GM18498 (cell line): Measurements from ENCODE around the gene RRN3.
A peak's percentile ranks its signal among the peaks of the same experiment; 100 is the strongest.
"Not testable (repeated sequence)": the region's sequence is repeated elsewhere in the genome, so short reads cannot be mapped to it uniquely, and the experiment has no call there.

Source experiments
- ATAC-seq: cut with Tn5 transposase; IDR thresholded peaks from one replicate; pipeline ENCODE4 v1.9.1; 2021; ENCODE audit warnings: mild to moderate bottlenecking, moderate library complexity; ENCODE audit not compliant: unreplicated experiment

Gene RRN3

DNA sequence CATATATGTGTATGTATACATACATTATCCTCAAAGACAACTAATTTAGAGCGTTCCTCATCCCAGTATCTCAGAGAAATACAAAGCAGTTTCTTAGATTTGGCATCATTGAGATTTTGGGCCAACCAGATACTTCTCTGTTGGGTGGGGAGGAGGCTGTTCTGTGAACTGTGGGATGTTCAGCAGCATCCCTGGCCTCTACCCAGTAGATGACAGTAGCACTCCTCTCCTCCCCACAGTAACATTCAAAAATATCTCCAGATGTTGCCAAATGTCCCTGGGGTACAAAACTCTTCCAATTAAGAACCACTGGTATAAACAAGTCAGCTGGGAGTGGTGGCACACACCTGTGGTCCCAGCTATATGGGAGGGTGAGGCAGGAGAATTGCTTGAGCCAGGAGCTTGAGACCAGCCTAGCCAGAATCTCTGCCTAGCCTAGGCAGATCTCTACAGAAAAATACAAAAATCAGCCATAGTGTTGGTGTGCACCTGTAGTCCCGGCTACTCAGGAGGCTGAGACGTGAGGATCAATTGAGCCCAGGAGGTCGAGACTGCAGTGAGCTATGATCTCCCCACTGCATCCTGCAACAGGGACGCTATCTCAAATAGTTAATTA is 6.4 kb upstream of the RRN3 start:
- ATAC-seq, result not testable (repeated sequence)

DNA sequence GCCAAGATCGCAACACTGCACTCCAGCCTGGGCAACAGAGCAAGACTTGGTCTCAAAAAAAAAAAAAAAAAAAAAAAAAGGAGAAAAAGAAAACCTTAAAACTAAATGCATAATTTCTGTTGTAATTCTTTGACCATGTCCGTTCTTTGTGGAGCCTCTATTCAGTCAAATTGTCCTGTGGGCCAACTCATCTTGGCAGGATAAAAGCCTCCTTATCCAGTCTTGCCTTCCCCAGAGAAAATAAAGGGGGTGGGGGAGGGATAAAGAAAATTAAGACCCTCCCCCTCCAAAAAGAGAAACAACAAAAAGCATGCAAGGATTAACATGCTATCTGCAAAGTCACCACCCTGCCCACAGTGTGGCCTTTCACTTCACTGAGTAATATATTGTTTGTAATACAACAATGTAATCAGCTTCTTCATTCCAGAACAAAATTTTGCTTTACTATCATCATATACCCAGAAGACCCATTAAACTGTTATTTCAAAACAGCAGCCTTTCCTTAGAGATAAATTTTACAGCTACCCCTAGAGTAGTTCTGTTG is 5.4 kb upstream of the RRN3 start:
- not testable (repeated sequence) for ATAC-seq

DNA sequence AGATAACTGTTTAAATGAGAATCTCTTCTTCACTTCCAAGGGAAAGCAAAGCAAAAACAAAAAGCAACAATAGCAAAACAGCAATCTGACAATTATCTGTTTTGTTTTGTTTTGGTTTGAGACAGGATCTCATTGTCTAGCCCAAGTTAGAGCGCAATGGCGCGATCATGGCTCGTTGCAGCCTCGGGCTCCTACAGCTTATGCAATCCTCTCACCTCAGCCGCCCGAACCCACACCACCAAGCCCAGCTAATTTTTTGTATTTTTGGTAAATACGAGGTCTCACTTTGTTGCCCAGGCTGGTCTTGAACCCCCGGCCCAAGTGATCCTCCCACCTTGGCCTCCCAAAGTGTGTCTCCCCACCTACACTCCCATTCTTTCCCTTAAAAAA is 2.5 kb upstream of the RRN3 start:
- ATAC-seq, result not testable (repeated sequence)

DNA sequence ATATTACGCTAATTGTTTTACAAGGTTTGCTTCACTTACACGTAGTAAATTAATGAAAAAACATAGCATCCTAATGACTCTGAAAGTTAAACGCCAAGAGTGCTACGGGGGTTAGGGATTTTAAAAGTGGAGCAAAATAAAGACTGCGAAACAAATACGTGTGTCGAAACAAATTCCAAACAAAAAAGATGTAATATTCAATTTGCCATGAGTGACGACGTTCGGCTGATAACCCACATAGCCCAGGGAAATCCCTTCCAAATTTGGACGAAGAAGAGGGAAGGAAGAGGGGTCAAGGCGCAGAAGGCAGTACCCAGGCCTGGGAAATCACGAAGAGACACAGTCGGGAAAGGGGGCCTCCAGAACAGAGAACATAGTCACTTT is 509 bp downstream of the RRN3 start:
- ATAC-seq, result not testable (repeated sequence)

DNA sequence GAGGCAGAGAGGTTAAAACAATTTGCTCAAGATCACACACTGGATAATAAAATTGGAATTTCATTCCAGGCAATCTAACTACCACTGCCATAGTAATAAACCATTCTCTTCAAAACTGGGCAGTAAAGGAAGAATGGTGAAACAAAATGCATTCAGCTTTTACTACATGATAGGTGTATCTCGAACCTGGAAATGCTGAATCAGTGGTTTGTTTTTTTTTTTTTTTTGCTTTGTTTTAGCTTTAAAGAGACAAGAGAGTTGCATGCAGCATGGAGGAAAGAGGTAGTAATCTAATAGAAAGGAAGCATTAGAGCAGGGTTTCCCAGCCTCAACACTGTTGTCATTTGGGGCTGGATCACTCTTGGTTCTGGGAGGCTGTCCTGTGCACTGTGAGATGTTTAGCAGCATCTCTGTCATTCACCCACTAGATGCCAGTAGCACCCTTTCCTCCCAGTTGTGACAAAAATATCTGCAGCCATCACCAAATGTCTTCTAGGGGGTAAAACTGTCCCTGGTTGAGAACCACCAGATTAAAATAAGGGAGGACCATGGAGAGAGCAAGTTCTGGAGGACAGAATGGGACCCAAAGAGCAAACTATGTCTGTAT is 3.3 kb downstream of the RRN3 start:
- ATAC-seq, result not testable (repeated sequence)

DNA sequence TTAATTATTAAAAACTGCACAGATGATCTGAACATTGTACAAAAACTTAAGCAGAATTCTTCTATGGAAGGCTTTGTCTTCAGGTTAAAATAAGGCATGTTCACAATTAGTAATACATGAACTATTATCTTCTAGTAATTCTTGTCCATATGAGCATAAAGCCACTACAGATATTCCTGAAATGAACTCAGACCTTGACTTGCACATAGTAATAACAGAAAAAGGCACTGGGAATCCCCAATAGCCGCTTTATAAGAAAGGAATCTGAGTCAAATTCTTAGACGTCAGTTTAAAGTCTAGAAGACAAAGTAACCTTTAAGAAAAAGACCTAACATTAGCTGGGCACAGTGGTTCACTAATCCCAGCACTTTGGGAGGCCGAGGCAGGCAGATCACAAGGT is 11.3 kb downstream of the RRN3 start:
- not testable (repeated sequence) for ATAC-seq

DNA sequence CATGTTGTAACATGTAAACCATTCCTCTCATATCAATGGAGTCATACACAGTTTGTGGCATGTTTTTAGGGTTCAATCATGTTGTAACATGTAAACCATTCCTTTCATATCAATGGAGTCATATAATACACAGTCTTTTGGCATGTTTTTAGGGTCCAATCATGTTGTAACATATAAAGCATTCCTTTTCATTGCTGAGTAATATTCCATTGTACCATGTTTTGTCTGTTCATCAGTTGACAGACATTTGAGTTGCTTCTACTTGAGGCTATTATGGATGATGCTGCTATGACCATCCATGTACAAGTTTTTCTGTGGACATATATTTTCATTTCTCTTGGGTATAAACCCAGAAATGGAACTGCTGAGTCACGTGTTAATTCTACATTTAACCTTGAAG is 13.2 kb downstream of the RRN3 start:
- ATAC-seq, result not testable (repeated sequence)

DNA sequence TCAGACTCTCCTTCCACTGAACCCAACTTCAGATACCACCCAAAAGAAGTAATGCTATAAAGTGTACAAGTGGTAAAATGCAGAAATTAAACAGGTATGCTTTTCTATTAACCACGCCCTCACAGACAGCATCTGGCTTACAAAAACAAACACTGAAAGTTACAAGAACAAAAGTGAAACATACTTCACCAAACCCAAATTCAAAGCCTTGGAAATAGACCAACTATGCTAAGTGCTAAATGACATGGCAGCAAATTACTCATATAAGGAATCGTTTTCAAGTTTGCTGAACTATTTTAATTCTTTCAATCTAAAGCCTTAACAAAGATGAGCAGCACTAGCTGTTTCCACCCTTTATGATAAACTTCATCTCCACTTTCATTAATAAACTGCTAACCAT is 17.9 kb downstream of the RRN3 start:
- not testable (repeated sequence) for ATAC-seq

DNA sequence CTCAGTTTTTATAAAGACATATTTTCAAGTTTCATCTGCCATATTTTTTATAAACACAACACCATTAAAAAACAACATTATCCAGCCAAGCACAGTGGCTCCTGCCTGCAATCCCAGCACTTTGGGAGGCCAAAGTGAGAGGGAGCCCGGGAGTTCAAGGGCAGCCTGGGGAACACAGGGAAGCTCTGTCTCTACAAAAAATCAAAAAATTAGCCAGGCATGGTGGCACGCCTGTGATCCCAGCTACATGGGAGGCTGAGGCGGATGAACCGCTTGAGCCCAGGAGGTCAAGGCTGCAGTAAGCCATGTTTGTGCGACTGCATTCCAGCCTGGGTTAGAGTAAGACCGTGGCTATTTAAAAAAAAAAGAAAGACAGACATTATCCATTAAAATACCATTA is 21.0 kb downstream of the RRN3 start:
- ATAC-seq, result no peak

DNA sequence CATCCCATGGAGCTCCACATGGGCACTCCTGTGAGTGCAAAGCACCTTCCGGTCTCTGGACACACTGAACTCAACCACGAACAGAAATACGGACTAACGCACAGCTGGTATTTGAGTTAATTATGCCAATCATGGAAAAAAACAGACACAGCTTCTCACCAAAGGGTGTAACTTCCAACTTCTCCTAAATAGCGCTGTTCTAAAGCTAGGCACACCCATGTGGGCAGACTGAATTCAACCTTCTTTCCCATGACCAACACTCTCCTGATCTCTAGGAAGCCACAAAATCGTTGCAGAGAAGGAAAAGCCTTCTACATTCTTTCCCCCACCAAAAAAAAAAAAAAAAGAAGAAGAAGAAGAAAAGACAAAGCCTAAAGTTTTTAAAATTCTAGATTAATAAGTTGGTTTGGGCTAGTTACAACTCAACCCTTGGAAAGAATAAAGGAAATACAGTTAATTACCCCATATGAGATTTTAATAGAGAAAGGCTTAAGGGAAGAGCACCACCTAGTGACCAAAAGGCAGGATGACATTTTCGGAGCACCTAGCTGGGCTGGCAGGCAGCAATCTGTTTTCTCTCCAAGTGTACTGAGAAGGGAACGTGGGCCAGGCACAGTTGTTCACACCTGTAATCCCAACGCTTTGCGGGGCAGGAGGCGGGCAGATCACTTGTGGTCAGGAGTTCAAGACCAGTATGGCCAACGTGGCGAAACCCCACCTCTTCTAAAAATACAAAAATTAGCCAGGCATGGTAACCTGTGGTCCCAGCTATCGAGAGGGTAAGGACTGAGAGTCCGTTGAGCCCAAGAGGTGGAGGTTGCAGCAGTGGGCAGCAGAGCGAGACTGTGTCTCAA is 21.9 kb downstream of the RRN3 start:
- not testable (repeated sequence) for ATAC-seq

DNA sequence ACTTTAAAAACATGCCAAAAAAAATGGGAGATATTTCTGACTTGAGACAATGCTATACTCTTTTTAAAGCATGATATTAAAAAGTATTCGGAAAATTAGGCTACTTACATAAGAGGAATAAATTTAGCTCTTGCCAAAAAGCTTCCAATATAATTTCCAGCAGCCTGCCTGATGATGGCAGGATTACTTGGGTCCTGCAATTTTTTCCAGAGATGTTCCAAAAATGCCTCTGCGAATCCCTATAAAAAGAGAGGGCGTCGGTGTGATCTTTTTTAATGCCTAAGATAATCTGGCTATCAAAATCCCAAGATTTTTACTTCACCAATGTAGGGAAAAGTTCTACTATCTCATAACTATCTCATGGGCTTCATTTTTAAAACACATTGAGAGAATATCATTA is 23.1 kb downstream of the RRN3 start:
- ATAC-seq, result not testable (repeated sequence)

DNA sequence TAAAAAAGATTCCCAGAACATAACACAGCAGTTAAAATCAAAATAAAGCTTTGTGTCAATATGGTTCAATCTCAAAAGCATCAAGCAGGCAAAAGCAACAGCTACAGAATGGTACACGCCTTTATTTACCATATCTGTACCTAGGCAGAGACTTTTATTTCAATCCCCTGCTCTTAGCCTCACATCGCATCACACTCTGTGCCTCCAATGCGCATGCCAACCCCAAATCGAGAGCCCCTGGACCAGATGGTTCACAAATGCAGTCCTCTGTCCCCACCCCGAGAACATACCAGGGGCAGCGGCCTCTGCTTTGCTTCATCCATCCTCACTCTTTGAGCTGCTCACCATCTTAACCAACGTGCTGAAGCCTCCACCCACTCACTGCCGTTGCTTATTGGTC is 27.4 kb downstream of the RRN3 start:
- ATAC-seq, result not testable (repeated sequence)

DNA sequence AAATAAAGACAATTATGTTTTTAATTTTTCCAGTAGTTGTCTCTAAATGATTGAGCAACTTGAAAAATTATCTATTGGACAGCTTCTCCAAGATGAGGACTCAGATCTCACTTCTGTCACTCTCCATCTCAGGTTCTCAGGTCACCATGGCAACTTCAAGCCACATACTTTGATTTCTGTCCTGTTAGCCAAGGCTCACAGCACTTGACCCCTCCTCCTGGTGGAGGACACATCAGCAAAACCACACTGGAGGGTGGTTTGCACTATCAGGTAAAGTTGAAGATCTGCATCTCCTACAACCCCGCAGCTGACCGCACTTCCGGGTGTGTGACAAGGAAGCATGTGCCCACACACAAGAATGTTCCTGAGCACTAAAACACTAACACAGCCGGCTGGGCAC is 28.1 kb downstream of the RRN3 start:
- not testable (repeated sequence) for ATAC-seq

DNA sequence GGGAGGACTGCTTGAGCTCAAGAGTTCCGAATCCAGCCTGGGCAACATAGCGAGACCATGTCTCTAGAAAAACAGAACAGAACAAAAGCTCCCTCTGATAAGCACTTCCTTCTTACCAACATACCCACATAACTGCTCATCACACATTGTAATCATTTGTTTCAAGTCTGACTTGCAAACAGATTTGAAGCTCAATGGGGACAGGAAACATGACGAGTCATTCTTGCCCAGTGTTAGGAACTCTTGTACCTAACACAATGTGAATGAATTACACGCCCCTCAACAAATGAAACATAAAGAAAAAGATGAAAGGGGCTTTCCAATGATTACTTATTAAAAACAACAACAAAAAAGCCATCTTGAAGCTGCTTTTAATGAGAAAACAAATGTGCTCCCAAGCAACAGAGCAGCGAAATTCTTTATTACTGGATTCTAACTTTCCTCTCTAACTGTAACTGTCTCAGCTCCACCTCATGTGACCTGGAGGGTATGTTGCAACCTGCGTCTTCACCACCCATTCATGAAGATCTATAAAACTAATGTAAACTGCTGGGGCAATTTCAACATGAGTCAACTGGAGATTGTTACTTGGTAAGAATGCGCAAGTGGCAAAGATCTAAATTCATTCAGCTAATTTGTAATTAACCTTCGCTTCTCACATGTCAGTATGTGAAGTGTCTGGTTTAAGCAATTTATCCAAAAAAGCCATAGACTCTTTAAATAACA is 31.8 kb downstream of the RRN3 start:
- not testable (repeated sequence) for ATAC-seq

DNA sequence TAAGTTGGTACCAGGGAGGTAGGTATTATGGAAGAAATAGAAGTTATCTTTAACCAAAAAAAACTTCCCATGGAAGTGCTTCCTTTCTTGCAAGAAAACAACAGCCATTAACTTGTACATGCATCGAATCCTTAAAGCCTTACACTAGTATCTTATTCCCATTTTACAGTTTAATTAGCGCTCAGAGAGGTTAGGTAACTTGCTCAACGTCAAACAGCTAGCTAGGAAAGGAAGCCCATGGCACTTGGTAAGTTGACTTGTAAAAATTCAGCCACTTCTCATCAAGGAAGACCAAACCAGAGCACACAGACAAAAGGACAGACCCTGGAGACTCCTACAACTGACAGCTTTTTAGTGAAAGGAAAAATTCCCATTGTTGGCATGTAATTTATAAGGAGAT is 34.7 kb downstream of the RRN3 start:
- ATAC-seq, result no peak

DNA sequence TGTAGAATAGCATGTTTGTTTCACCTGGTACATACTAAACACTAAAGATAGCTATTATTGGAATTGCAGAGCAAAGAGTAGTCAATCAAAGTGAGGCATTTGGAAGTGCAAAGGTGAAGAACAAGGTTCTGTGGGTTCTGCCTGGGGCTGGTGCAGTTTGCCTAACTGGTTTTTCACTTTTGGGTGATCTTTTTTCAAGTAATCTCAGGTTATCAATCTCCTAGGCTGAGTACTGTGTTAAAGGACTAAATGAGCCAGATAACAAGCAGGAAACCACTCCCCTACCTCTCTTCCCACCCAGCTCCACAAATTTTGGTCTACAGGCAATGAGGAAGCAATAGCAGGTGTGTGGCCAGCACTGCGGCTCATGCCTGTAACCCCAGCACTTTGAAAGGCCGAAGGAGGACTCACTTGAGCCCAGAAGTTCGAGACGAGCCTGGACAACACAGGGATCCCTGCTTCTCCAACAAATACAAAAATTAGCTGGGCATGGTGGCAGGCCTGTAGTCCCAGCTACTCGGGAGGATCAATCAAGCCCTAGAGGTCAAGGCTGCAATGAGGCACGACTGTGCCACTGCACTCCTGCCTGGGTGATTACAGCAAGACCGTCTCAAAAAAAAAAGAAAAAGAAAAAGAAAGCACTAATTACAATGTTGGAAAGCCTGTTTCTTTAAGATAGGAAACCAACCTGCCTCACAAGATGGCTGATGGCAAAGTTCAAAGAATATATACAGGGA is 36.2 kb downstream of the RRN3 start:
- ATAC-seq, result no peak

DNA sequence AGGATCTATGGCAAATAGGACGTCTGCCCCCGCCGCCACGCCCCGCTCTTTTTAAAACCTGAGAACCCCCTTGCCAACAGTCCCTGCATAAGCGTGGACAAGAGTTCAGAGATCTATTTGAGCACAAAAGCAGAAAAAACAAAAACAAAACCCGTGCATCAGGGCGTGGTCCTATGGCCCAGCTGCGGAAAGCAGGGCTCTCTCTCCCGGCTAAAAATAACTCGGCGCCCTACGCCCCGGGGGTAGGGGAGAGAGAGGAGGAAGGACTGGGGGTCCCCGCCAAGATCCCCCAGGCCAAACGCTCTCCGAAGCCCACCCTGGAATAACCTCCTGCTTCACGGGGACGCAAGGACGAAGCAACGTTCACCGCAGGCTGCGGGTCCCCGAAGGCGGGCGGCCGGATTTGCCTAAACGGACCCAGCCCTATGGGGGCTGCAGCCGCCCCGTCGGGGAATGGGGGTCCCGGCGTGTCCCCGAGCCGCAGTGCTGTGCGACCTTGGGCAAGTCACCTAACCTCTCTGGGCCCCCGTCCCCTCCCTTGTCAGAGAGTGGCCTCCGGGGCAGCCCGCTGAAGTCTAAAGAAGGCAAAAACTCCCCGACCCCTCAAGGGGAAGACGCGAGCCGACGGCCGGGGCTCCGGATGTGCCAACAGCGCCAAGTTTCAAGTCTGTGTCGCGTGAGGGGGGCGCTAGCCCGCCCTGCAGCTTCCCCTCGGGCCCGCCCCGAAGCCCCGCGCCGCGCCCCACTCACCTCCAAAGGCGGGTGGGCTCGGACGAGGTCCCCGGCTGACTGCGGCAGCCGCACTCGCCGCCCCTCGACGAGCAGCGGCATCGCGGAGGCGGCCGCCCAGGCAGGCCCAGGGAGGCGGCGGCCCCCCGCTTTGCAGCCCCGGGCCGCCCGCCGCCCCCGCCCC is 38.7 kb downstream of the RRN3 start:
- ATAC-seq, result peak; percentile 72

DNA sequence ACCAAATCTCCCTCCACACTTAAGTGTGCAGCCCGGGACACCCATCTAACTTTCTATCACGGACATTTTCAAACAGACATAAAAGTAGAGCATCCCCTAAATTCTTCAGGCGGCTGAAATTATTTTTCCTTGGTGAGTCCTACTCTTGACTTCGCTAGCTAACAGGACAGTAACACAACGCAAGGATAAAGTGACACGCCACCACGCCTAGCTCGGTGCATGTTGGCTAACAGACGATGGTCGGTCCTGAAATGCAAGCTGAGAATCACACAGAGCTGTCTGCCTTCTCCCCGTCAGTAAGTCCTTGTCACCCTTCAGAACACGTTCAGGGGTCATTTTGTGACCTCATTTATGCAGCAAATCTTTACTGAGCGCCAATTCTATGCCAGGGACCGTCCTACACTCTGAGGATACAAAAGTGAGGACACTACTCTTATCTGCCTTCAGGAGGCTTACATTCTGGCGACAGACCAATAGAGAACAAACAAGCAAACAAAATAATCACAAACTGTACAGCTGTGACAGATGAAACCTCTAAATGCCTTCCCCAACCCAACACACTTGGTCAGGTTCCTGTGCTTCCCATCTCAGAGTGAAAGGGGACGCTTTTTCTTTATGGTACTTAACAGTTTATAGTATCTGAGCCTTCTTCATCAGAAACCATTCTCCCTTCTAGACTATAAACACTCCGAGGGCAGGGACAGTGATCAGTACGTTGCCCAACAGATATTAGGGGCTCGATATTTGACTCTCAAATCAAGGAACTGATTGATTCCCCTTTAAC is 39.5 kb downstream of the RRN3 start:
- no peak for ATAC-seq

DNA sequence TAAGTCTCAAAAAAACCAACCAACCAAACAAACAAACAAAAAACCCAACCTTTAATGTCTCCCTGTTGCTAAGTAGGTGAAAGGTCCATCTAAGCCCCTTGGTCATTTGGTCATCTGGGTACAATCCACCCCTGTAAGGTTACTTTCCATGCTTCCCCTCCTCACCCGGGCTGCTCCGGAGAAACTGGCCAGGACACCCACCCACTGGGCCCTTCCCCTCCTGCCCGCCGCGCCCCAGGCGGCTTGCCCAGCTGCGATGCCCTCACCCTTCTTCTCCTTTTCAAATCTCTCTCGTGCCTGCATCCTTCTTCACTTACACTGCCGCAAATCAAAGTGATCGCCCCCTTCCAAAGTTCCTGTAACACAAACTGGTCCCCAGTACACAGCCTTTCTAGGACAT is 40.2 kb downstream of the RRN3 start:
- no peak for ATAC-seq
